Endothelial cell of umbilical vein (primary cell): ENCODE data around the gene LRP1. TPM values are rescaled to one million over a fixed set of nuclear protein-coding genes. Genes with fewer than 3 reads are reported as not detected.

Experiments used
- BruUV-seq: library from RNA; stranded (reverse); fragments of 400-500 nt; replicated peaks from 2 replicates; lab custom pipeline; 2021; lab: Mats Ljungman, UMichigan
- CTCF ChIA-PET: fragments of 300-600, 350-600 bp; sonication (Branson Sonifier 250); formaldehyde crosslinking; loops from one replicate; lab custom pipeline; 2021; ENCODE audit warnings: antibody characterized with exemption, inconsistent platforms; lab: Charles Lee
- POLR2A ChIA-PET: fragments of 300-600, 350-600 bp; sonication (Branson Sonifier 250); formaldehyde crosslinking; loops from one replicate; lab custom pipeline; 2021; ENCODE audit warnings: antibody characterized with exemption, inconsistent platforms; lab: Charles Lee
- DNase-seq: peaks from one replicate; pipeline ENCODE4 v3.0.0-alpha.2; 2011; ENCODE audit warnings: low read depth, low spot score
- FAIRE-seq: peaks from 2 replicates; lab custom pipeline; 2011; peaks lifted over from hg19 to GRCh38; lab: Jason Lieb, UNC
- H2AFZ ChIP-seq: 2 replicates; pipeline ENCODE4 v1.6.0; 2012; ENCODE audit warnings: low read depth, low read length, control low read depth, inconsistent platforms
- H3K27ac ChIP-seq: 2 replicates; pipeline ENCODE4 v1.5.1; 2011; ENCODE audit warnings: low read depth, mild to moderate bottlenecking, control low read depth, low read length, moderate library complexity; ENCODE audit not compliant: insufficient read depth
- H3K27me3 ChIP-seq, 2 experiments: 2 replicates each; pipeline versions ENCODE4 v1.6.0 to v1.6.1; 2011; ENCODE audit warnings: low read length in 2 of 2, mixed read lengths in 1 of 2; ENCODE audit not compliant: control insufficient read depth in 2 of 2, insufficient read depth in 2 of 2
- H3K36me3 ChIP-seq, 2 experiments: 2 replicates in 1 of 2; 3 replicates in 1 of 2; pipeline ENCODE4 v1.5.1; 2011; ENCODE audit warnings: low read length in 2 of 2, mild to moderate bottlenecking in 1 of 2, moderate library complexity in 1 of 2; ENCODE audit not compliant: control insufficient read depth in 2 of 2, insufficient read depth in 2 of 2; ENCODE audit errors: extremely low read depth in 1 of 2
- H3K4me1 ChIP-seq: 3 replicates; pipeline ENCODE4 v1.5.1; 2011; ENCODE audit warnings: mild to moderate bottlenecking, low read length; ENCODE audit not compliant: control insufficient read depth, insufficient read depth; ENCODE audit errors: extremely low read depth
- H3K4me2 ChIP-seq: 2 replicates; pipeline ENCODE4 v1.6.1; 2011; ENCODE audit warnings: low read length, control low read depth, mixed read lengths; ENCODE audit not compliant: insufficient read depth
- H3K4me3 ChIP-seq, 3 experiments: fragments of 200-600 bp in 1 of 3; sonication (generic), shearing (Covaris generic) in 1 of 3; replicated peaks in 1 of 3; 2 replicates each; pipeline ENCODE4 v1.5.1; 2011 to 2016; ENCODE audit warnings: control low read depth in 3 of 3, low read length in 3 of 3, mild to moderate bottlenecking in 2 of 3, inconsistent platforms in 1 of 3, low read depth in 1 of 3, moderate library complexity in 1 of 3; ENCODE audit not compliant: insufficient read depth in 1 of 3
- H3K79me2 ChIP-seq: 2 replicates; pipeline ENCODE4 v1.6.0; 2012; ENCODE audit warnings: low read length, inconsistent platforms; ENCODE audit not compliant: control insufficient read depth, insufficient read depth
- H3K9ac ChIP-seq: replicated peaks from 2 replicates; pipeline ENCODE3; 2011; ENCODE audit warnings: low read length, control low read depth; ENCODE audit not compliant: insufficient read depth; ENCODE audit errors: extremely low read depth
- H3K9me1 ChIP-seq: replicated peaks from 3 replicates; pipeline ENCODE4 v1.6.0; 2011; ENCODE audit warnings: mild to moderate bottlenecking, low read length; ENCODE audit not compliant: control insufficient read depth, insufficient read depth; ENCODE audit errors: extremely low read depth
- H3K9me3 ChIP-seq: replicated peaks from 2 replicates; pipeline ENCODE4 v1.5.1; 2012; ENCODE audit warnings: low read length, inconsistent platforms; ENCODE audit not compliant: control insufficient read depth, insufficient read depth
- H4K20me1 ChIP-seq: replicated peaks from 2 replicates; pipeline ENCODE3; 2011; ENCODE audit warnings: mild to moderate bottlenecking, low read length; ENCODE audit not compliant: control insufficient read depth, insufficient read depth; ENCODE audit errors: extremely low read depth
- CTCF ChIP-seq, 2 donors: IDR thresholded peaks; 1 replicate in 1 of 2; 2 replicates in 1 of 2; pipeline ENCODE4 v1.5.1; 2011; ENCODE audit warnings: low read length in 2 of 2, mild to moderate bottlenecking in 2 of 2, moderate library complexity in 2 of 2, control low read depth in 1 of 2, inconsistent platforms in 1 of 2, low read depth in 1 of 2; ENCODE audit not compliant: insufficient read depth in 1 of 2; ENCODE audit errors: extremely low read depth in 1 of 2
- EZH2 ChIP-seq: IDR thresholded peaks from 2 replicates; pipeline ENCODE4 v1.6.1; 2012; ENCODE audit warnings: borderline replicate concordance, low read depth, mild to moderate bottlenecking, moderate library complexity, low read length, inconsistent platforms; ENCODE audit not compliant: severe bottlenecking
- FOS ChIP-seq: IDR thresholded peaks from 2 replicates; pipeline ENCODE4 v1.6.1; 2011; ENCODE audit warnings: mild to moderate bottlenecking, low read length, moderate library complexity, borderline replicate concordance; ENCODE audit not compliant: insufficient read depth
- GATA2 ChIP-seq: IDR thresholded peaks from 2 replicates; pipeline ENCODE4 v1.7.0; 2011; ENCODE audit warnings: low read depth, mild to moderate bottlenecking, moderate library complexity, mixed read lengths, low read length; ENCODE audit not compliant: insufficient read length, insufficient read depth
- JUN ChIP-seq: IDR thresholded peaks from 2 replicates; pipeline ENCODE4 v1.6.1; 2011; ENCODE audit warnings: borderline replicate concordance, low read depth; ENCODE audit not compliant: insufficient read length, insufficient read depth
- MYC ChIP-seq: IDR thresholded peaks from one replicate; pipeline ENCODE4 v1.6.1; 2011; ENCODE audit warnings: mild to moderate bottlenecking, low read depth, low read length
- POLR2A ChIP-seq: IDR thresholded peaks from 2 replicates; pipeline ENCODE4 v1.6.1; 2012; ENCODE audit warnings: low read depth, mild to moderate bottlenecking, control low read depth, low read length
- POLR2AphosphoS5 ChIP-seq: IDR thresholded peaks from 2 replicates; pipeline ENCODE4 v1.6.1; 2012; ENCODE audit warnings: low read depth, mild to moderate bottlenecking, control low read depth, low read length, moderate library complexity; ENCODE audit not compliant: insufficient read depth
- dilution Hi-C: fragments of 300-500 bp; cut with MboI; formaldehyde crosslinking; loops from one replicate; pipeline ENCODE4 v1.15.0; 2019; ENCODE audit warnings: low sequenced_read_pairs; ENCODE audit not compliant: extremely low pct_ligation_motif_present
- intact Hi-C: fragments of 100-400 bp; cut with micrococcal nuclease; formaldehyde crosslinking; loops from one replicate; pipeline ENCODE4 v1.10.0; 2022
- polyA plus RNA-seq, 4 experiments: library from polyadenylated mRNA; depleted of rRNA in 3 of 4; stranded (reverse) in 3 of 4; unstranded in 1 of 4; fragments of >200 nt; gene quantifications; 2 replicates each; pipeline versions ENCODE4 v1.2.1 to v1.2.3, GENCODE V29; 2011 to 2012; ENCODE audit warnings: missing spikeins in 1 of 4
- total RNA-seq: library from RNA; stranded (reverse); gene quantifications from 2 replicates; pipeline ENCODE4 v1.2.3, GENCODE V29; 2021
- TF ChIP-seq, protein P1 (sequence below): IDR thresholded peaks from 2 replicates; pipeline ENCODE4 v1.6.1; 2011; ENCODE audit not compliant: insufficient read depth, insufficient read length

Gene LRP1
- total and polyA plus RNA-seq, 2 donors (not counting 3 experiments of a cell fraction or from before 2014, with no cell fraction given): 1.6 to 4.6 TPM

DNA sequence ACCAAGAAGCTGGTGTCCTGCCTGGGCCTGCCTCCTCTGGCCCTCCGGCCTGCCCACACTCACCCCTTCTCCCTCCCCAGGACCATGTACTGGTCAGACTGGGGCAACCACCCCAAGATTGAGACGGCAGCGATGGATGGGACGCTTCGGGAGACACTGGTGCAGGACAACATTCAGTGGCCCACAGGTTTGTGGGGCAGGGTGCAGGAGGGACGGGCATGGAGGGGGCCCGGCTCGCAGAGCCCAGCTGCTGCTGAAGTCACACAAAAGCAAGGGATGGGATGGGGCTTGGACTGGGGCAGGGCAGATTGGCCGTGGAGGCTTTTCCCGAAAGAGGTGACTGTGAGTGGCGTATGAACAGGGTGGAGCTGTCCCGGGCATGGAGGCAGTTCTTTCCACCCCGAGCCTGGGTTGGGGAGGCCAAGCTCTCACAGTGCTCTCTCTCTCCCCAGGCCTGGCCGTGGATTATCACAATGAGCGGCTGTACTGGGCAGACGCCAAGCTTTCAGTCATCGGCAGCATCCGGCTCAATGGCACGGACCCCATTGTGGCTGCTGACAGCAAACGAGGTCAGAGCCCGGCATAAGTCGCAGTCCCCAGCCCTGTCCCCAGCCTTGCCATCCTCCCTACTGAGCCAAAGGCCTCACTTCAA, 80.5 kb downstream of the LRP1 start:
- POLR2A ChIA-PET: no interaction called here

More for the DNA sequence above, 80.5 kb downstream of the LRP1 start:
- Histone ChIP-seq H3K4me1 (peaks cover 2% of the 10 kb centered on the region), H3K27ac (no peak overlapping the region), H4K20me1 (no peaks in the 10 kb centered on the region), H2AFZ (no peak overlapping the region), H3K9me1 (no peaks in the 10 kb centered on the region), H3K9me3 (no peaks in the 10 kb centered on the region), H3K4me3 (no peak overlapping the region), H3K9ac (no peak overlapping the region), H3K36me3 (no peaks in the 10 kb centered on the region), H3K27me3 (peaks cover 2 to 3% of the 10 kb centered on the region in 2 experiments), H3K79me2 (no peaks in the 10 kb centered on the region), H3K4me2 (no peak overlapping the region)
- CTCF ChIA-PET: interaction anchor here (3.8 kb wide), 1 partner anchor 34 kb away, joined by 13 read pairs; no protein-coding TSS in a partner anchor
- intact Hi-C loops: no loop called here
- dilution Hi-C loops: no loop called here
- no TSS peak for BruUV-seq
- TF ChIP-seq POLR2A: no peak
- no peak for TF ChIP-seq FOS
- TF ChIP-seq POLR2AphosphoS5: no peak
- TF ChIP-seq GATA2: no peak
- TF ChIP-seq JUN: no peak
- TF ChIP-seq, protein P1, sequence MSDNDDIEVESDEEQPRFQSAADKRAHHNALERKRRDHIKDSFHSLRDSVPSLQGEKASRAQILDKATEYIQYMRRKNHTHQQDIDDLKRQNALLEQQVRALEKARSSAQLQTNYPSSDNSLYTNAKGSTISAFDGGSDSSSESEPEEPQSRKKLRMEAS: no peak
- TF ChIP-seq CTCF (IDR thresholded peaks at IDR 0.05; ENCODE audit: extremely low read depth in 1 of 2, insufficient read depth in 1 of 2, low read depth in 1 of 2, low read length in 2 of 2): no peak
- TF ChIP-seq EZH2: no peak
- no peak for TF ChIP-seq MYC
- FAIRE-seq (no peak), DNase-seq (no peak)
